ENCODE results near the gene NEK7.

NEK7 gene

DNA sequence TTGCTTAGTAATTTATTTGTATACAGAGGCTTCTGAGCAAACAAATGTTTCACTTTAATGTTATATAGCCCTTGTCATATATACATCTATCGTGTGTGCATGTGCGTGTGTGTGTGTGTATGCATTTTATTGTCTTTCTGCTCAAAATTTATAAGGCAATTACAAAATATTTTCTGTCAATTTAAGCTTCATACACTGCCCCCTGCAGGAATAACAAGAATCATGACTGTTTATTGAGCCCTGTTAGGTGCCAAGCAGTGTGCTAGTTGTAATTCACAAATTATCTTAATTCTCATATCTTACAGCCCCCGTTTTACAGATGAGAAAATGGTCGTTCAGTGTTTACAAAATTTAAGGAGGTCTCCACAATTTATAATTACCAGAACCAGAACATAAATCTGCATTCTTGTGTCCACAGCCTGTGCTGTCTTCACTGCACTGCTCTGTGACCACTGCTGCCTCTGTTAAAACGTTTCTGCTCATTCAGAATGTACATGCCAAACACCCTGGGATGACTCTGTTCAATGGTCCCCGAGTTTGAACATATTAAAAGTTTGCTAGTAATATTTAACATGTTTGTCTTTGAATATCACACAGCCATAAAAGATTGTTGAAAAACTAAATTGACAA is 202.3 kb downstream of the NEK7 start:
- TF ChIP-seq GATA1 (IDR thresholded peaks at IDR 0.05; ENCODE audit: low read depth, low read length) (no peak), POLR2A (IDR thresholded peaks at IDR 0.05; ENCODE audit: low read length) (no peak)

GRCh38 chr1:198360208-198360729 is 203.5 kb downstream of the NEK7 start:
- TF ChIP-seq GATA1 (IDR thresholded peaks at IDR 0.05; ENCODE audit: low read depth, low read length) = no peak
- no peak for DNase-seq

More for the DNA sequence above, 202.3 kb downstream of the NEK7 start:
- peak; percentile 37 to 61 for DNase-seq

DNA sequence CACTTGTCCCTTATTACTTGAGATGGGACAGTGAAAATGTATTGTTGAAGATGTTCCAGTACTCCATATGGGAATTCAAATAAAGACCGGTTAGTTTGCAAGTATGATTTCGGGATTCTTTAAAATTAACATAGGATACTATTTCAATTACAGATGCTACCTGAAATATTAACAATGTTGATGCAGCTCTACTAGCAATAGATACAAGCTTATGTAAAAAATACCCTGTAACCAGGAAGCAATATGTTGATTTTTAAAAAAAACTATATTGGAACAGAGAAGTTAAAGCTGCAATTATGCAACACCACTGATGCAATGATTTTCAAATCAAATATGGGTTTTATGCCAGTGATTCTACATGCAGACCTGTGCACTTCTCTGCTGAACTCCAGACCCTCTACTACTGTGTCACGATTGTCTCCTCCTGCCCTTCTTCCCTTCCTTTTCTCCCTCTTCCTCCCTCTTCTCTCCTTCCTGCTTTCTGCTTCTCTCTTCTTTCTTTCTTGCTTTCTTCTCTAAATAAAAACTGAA is 204.5 kb downstream of the NEK7 start:
- DNase-seq = no peak
- no peak for TF ChIP-seq GATA1 (IDR thresholded peaks at IDR 0.05; ENCODE audit: low read depth, low read length)
- no peak for TF ChIP-seq POLR2A (IDR thresholded peaks at IDR 0.05; ENCODE audit: low read length)

GRCh38 chr1:198363625-198364151 is 206.9 kb downstream of the NEK7 start:
- DNase-seq = no peak
- TF ChIP-seq POLR2A (IDR thresholded peaks at IDR 0.05; ENCODE audit: low read length) (no peak), GATA1 (IDR thresholded peaks at IDR 0.05; ENCODE audit: low read depth, low read length) (no peak)

- DNase-seq = no peak
- TF ChIP-seq POLR2A (IDR thresholded peaks at IDR 0.05; ENCODE audit: low read length) (no peak), GATA1 (IDR thresholded peaks at IDR 0.05; ENCODE audit: low read depth, low read length) (no peak)
Observed at GRCh38 chr1:198364471-198364870, 207.7 kb downstream of the NEK7 start.

DNA sequence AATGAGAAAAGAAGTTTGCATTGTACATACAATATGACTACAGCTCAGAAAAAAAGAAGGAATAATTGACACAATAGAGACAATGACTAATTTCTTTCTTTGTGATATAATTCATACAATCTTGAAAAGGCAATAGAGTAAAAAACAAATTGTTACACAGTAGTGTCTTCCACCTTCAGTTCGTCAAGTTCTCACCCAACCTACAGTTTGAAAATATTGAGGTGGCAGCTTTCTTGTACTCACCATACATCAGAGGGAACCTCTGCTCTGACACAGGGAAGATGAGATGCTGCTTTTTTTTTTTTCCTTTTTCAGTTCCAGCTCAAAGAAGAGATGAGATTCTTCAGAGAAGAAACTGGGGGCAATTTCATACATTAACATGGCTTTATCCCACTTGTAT is 210.5 kb downstream of the NEK7 start:
- DNase-seq = no peak
- TF ChIP-seq GATA1 (IDR thresholded peaks at IDR 0.05; ENCODE audit: low read depth, low read length) (no peak), POLR2A (IDR thresholded peaks at IDR 0.05; ENCODE audit: low read length) (no peak)

- TF ChIP-seq POLR2A (IDR thresholded peaks at IDR 0.05; ENCODE audit: low read length) (no peak), GATA1 (IDR thresholded peaks at IDR 0.05; ENCODE audit: low read depth, low read length) (no peak)
- no peak for DNase-seq
Observed at GRCh38 chr1:198370996-198371395, 214.2 kb downstream of the NEK7 start.
